Measurements from ENCODE around the gene THSD7B. TPM values are rescaled to one million over a fixed set of nuclear protein-coding genes. Genes with fewer than 3 reads are reported as not detected.

THSD7B gene
- total and polyA plus RNA-seq, 2 of the 8 experiments (the other 6 are each of a cell fraction or from before 2014, with no cell fraction given) = 0.60 to 2.9 TPM

- no peak overlapping the region for H2BK12ac ChIP-seq (ENCODE audit: low read depth, low read length)
- no peak overlapping the region for H2BK20ac ChIP-seq (ENCODE audit: low read length)
- no peak overlapping the region for H3K23ac ChIP-seq (ENCODE audit: insufficient read length)
- ChIA-PET POLR2A (ENCODE audit: partially characterized antibody) (no interaction called here), CTCF (ENCODE audit: partially characterized antibody) (no interaction called here)
- H4K91ac ChIP-seq (replicated peaks; ENCODE audit: insufficient read length, low read length) = no peak overlapping the region
- no peaks in the 10 kb centered on the region for H3K36me3 ChIP-seq (ENCODE audit: control insufficient read depth in 2 of 4, insufficient read depth in 4 of 4, low read length in 3 of 4)
- H4K5ac ChIP-seq (ENCODE audit: insufficient read length, low read depth, low read length) = no peak overlapping the region
- no peaks in the 10 kb centered on the region for H3K79me1 ChIP-seq (ENCODE audit: low read depth, low read length)
- TF ChIP-seq SIN3A (conservative IDR thresholded peaks at IDR 0.05 in 1 of 2, IDR thresholded peaks at IDR 0.05 in 1 of 2; ENCODE audit: low read depth in 1 of 2, low read length in 2 of 2) (no peak), EP300 (IDR thresholded peaks at IDR 0.05; ENCODE audit: borderline replicate concordance in 1 of 2, low read depth in 2 of 2, low read length in 2 of 2) (no peak), RXRA (IDR thresholded peaks at IDR 0.05; ENCODE audit: insufficient read depth, low read depth, low read length) (no peak), TAF7 (optimal IDR thresholded peaks at IDR 0.05; ENCODE audit: borderline replicate concordance, low read depth, low read length) (no peak), RFX5 (IDR thresholded peaks at IDR 0.05; ENCODE audit: borderline replicate concordance, low read depth, low read length) (no peak), ASH2L (IDR thresholded peaks at IDR 0.05; ENCODE audit: low read length) (no peak), CHD1 (IDR thresholded peaks at IDR 0.05; ENCODE audit: low read depth, low read length) (no peak), RBBP5 (IDR thresholded peaks at IDR 0.05; ENCODE audit: borderline replicate concordance, low read depth, low read length) (no peak), KDM1A (IDR thresholded peaks at IDR 0.05; ENCODE audit: borderline replicate concordance, low read length) (no peak)
- no peak overlapping the region for H3K18ac ChIP-seq (ENCODE audit: extremely low read depth, low read length)
- no peak overlapping the region for H3K4ac ChIP-seq (replicated peaks; ENCODE audit: insufficient read length, low read depth, low read length)
- H2AK5ac ChIP-seq (ENCODE audit: low read depth, low read length) = no peak overlapping the region
- H3K9ac ChIP-seq (replicated peaks in 1 of 4; ENCODE audit: extremely low read depth in 1 of 4, low read depth in 3 of 4, low read length in 3 of 4) = no peak overlapping the region
- H3K4me2 ChIP-seq (ENCODE audit: insufficient read depth in 1 of 2, low read depth in 2 of 2, low read length in 2 of 2) = no peak overlapping the region
- no peak overlapping the region for H2AFZ ChIP-seq (ENCODE audit: low read length)
- no peaks in the 10 kb centered on the region for H3K79me2 ChIP-seq (ENCODE audit: control insufficient read depth in 1 of 2, insufficient read depth in 2 of 2, low read length in 2 of 2)
- H4K8ac ChIP-seq (ENCODE audit: extremely low read depth, insufficient read depth, low read length) = no peak overlapping the region
- no peaks in the 10 kb centered on the region for H3K27me3 ChIP-seq (replicated peaks in 1 of 4; ENCODE audit: control insufficient read depth in 3 of 4, extremely low read depth in 1 of 4, insufficient read depth in 3 of 4, low read length in 3 of 4)
- H3K14ac ChIP-seq (ENCODE audit: insufficient read length) = no peak overlapping the region
- H3K9me3 ChIP-seq (ENCODE audit: insufficient read depth in 2 of 2, low read depth in 1 of 2, low read length in 1 of 2) = peaks cover 0 to 6% of the 10 kb centered on the region in 2 experiments; a peak in 1 of 4 replicates
- no peak for DNase-seq (ENCODE audit: low read depth in 1 of 2, low spot score in 2 of 2)
- no peak overlapping the region for H2BK5ac ChIP-seq (ENCODE audit: low read depth, low read length)
- H2BK15ac ChIP-seq (ENCODE audit: low read length) = no peak overlapping the region
- no peak overlapping the region for H3K27ac ChIP-seq (ENCODE audit: low read depth, low read length)
- H3K4me3 ChIP-seq (ENCODE audit: extremely low read depth in 1 of 4, insufficient read depth in 2 of 4, low read depth in 3 of 4, low read length in 4 of 4) = no peak overlapping the region
- no peak overlapping the region for H3K56ac ChIP-seq (replicated peaks; ENCODE audit: insufficient read length, low read depth, low read length)
- no peaks in the 10 kb centered on the region for H3K23me2 ChIP-seq (ENCODE audit: low read depth, low read length)
- 93% methylated on average over 2 of the region's 2 CpGs; no CpG with 5 or more reads in 1 of the 2 experiments for WGBS, 2 experiments (ENCODE audit: extremely low coverage in 1 of 2, insufficient coverage in 1 of 2, insufficient read length in 1 of 2, insufficient replicate concordance in 2 of 2, low coverage in 1 of 2, low lambda C conversion rate in 2 of 2, missing lambda C conversion rate in 1 of 2)
- no peaks in the 10 kb centered on the region for H4K20me1 ChIP-seq (replicated peaks in 1 of 2; ENCODE audit: control insufficient read depth in 1 of 2, insufficient read depth in 2 of 2, low read length in 2 of 2)
- H2BK120ac ChIP-seq (replicated peaks; ENCODE audit: low read depth, low read length) = no peak overlapping the region
- H3K4me1 ChIP-seq (replicated peaks in 1 of 4; ENCODE audit: control insufficient read depth in 3 of 4, insufficient read depth in 4 of 4, low read length in 3 of 4) = no peaks in the 10 kb centered on the region
- no peak for FAIRE-seq
Measured at GRCh38 chr2:137151731-137152130, 386.4 kb downstream of the THSD7B start.
